ENCODE measurements around the gene LYRM9. TPM values are rescaled to one million over a fixed set of nuclear protein-coding genes. Genes with fewer than 3 reads are reported as not detected.
"Not testable (repeated sequence)": the region's sequence is repeated elsewhere in the genome, so short reads cannot be mapped to it uniquely, and the experiment has no call there.

The LYRM9 gene
- polyA plus RNA-seq, 3 donors: 22.1 to 36.1 (median 23.4) TPM

- no peak for DNase-seq (ENCODE audit: extremely low read depth in 1 of 11, low read depth in 9 of 11, low spot score in 4 of 11)
These were observed 39.0 kb downstream of the LYRM9 start for GRCh38 chr17:27854163-27854562.

- no peak for DNase-seq (ENCODE audit: extremely low read depth in 1 of 11, low read depth in 9 of 11, low spot score in 4 of 11)
These were observed 40.1 kb downstream of the LYRM9 start for GRCh38 chr17:27853091-27853490.

GRCh38 chr17:27849474-27850185, 43.5 kb downstream of the LYRM9 start:
- no peak for DNase-seq (ENCODE audit: extremely low read depth in 1 of 11, low read depth in 9 of 11, low spot score in 4 of 11)

GRCh38 chr17:27848931-27849330, 44.2 kb downstream of the LYRM9 start:
- no peak for DNase-seq (ENCODE audit: extremely low read depth in 1 of 11, low read depth in 9 of 11, low spot score in 4 of 11)

GRCh38 chr17:27846808-27847307, 46.3 kb downstream of the LYRM9 start:
- DNase-seq (ENCODE audit: extremely low read depth in 1 of 11, low read depth in 9 of 11, low spot score in 4 of 11): not testable (repeated sequence)

GRCh38 chr17:27846042-27846655, 47.0 kb downstream of the LYRM9 start:
- no peak for DNase-seq (ENCODE audit: extremely low read depth in 1 of 11, low read depth in 9 of 11, low spot score in 4 of 11)

GRCh38 chr17:27845264-27846041, 47.7 kb downstream of the LYRM9 start:
- no peak for DNase-seq (ENCODE audit: extremely low read depth in 1 of 11, low read depth in 9 of 11, low spot score in 4 of 11)

GRCh38 chr17:27840688-27841087, 52.5 kb downstream of the LYRM9 start:
- DNase-seq (ENCODE audit: extremely low read depth in 1 of 11, low read depth in 9 of 11, low spot score in 4 of 11): no peak

- not testable (repeated sequence) for DNase-seq (ENCODE audit: extremely low read depth in 1 of 11, low read depth in 9 of 11, low spot score in 4 of 11)
These were observed 52.8 kb downstream of the LYRM9 start for GRCh38 chr17:27840406-27840678.

- DNase-seq (ENCODE audit: extremely low read depth in 1 of 11, low read depth in 9 of 11, low spot score in 4 of 11): not testable (repeated sequence)
These were observed 53.4 kb downstream of the LYRM9 start for GRCh38 chr17:27839571-27840405.

GRCh38 chr17:27838607-27839006, 54.6 kb downstream of the LYRM9 start:
- not testable (repeated sequence) for DNase-seq (ENCODE audit: extremely low read depth in 1 of 11, low read depth in 9 of 11, low spot score in 4 of 11)

GRCh38 chr17:27837769-27838168, 55.4 kb downstream of the LYRM9 start:
- DNase-seq (ENCODE audit: extremely low read depth in 1 of 11, low read depth in 9 of 11, low spot score in 4 of 11): not testable (repeated sequence)

GRCh38 chr17:27836651-27837050, 56.5 kb downstream of the LYRM9 start:
- no peak for DNase-seq (ENCODE audit: extremely low read depth in 1 of 11, low read depth in 9 of 11, low spot score in 4 of 11)

GRCh38 chr17:27834571-27834970, 58.6 kb downstream of the LYRM9 start:
- no peak for DNase-seq (ENCODE audit: extremely low read depth in 1 of 11, low read depth in 9 of 11, low spot score in 4 of 11)

GRCh38 chr17:27832831-27833230, 60.3 kb downstream of the LYRM9 start:
- no peak for DNase-seq (ENCODE audit: extremely low read depth in 1 of 11, low read depth in 9 of 11, low spot score in 4 of 11)

GRCh38 chr17:27829888-27830287, 63.3 kb downstream of the LYRM9 start:
- not testable (repeated sequence) for DNase-seq (ENCODE audit: extremely low read depth in 1 of 11, low read depth in 9 of 11, low spot score in 4 of 11)

- DNase-seq (ENCODE audit: extremely low read depth in 1 of 11, low read depth in 9 of 11, low spot score in 4 of 11): not testable (repeated sequence)
These were observed 63.9 kb downstream of the LYRM9 start for GRCh38 chr17:27829143-27829711.

Measured in renal cortex interstitium (tissue), 11 donors.